Naive thymus-derived CD8-positive, alpha-beta T cell (primary cell): Measurements from ENCODE around the gene GLI3. TPM values are rescaled to one million over a fixed set of nuclear protein-coding genes. Genes with fewer than 3 reads are reported as not detected.

Experiments
- ATAC-seq, 2 donors: fragments of 150-1000 bp; cut with Tn5 transposase in 1 of 2; sonication (Bioruptor Pico), chemical (Tn5 transposase) in 1 of 2; 1 replicate in 1 of 2; 2 replicates in 1 of 2; pipeline ENCODE4 v1.10.0; 2021; ENCODE audit warnings: mild to moderate bottlenecking in 2 of 2, moderate library complexity in 2 of 2
- POLR2A ChIA-PET: fragments of 350-600 bp; sonication (Branson Sonifier 250); formaldehyde crosslinking; loops from one replicate; lab custom pipeline; 2021; ENCODE audit warnings: antibody characterized with exemption; lab: Charles Lee
- DNase-seq, 10 donors: peaks; one replicate each; pipeline versions ENCODE4 v3.0.0 to v3.0.0-alpha.2; 2020 to 2022
- H3K27ac Mint-ChIP-seq, 10 donors: one replicate each; pipeline ENCODE4 v1.8.0; 2020 to 2022; ENCODE audit warnings: mild to moderate bottlenecking in 10 of 10, mixed read lengths in 10 of 10, moderate library complexity in 4 of 10, inconsistent platforms in 1 of 10
- H3K27me3 Mint-ChIP-seq, 5 donors: one replicate each; pipeline ENCODE4 v1.8.0; 2021 to 2022; ENCODE audit warnings: mixed read lengths in 5 of 5
- H3K36me3 Mint-ChIP-seq, 3 donors: one replicate each; pipeline ENCODE4 v1.8.0; 2020 to 2022; ENCODE audit warnings: mixed read lengths in 3 of 3, mild to moderate bottlenecking in 2 of 3, inconsistent platforms in 1 of 3
- H3K4me1 Mint-ChIP-seq, 4 donors: one replicate each; pipeline ENCODE4 v1.8.0; 2021 to 2022; ENCODE audit warnings: mixed read lengths in 4 of 4
- H3K4me3 Mint-ChIP-seq, 10 donors: one replicate each; pipeline ENCODE4 v1.8.0; 2020 to 2022; ENCODE audit warnings: mild to moderate bottlenecking in 10 of 10, mixed read lengths in 10 of 10, moderate library complexity in 6 of 10, inconsistent platforms in 1 of 10
- H3K9me3 Mint-ChIP-seq, 9 donors: one replicate each; pipeline ENCODE4 v1.8.0; 2020 to 2022; ENCODE audit warnings: mixed read lengths in 9 of 9, mild to moderate bottlenecking in 3 of 9, inconsistent platforms in 1 of 9, moderate library complexity in 1 of 9
- polyA plus RNA-seq, 3 donors: library from polyadenylated mRNA; unstranded; fragments of 300-500 nt; fragmentation: Illumina TruSeq; gene quantifications; one replicate each; pipeline ENCODE4 v1.2.3, GENCODE V29; 2021
- total RNA-seq, 8 experiments: library from RNA in 2 of 8; stranded (reverse) in 2 of 8; gene quantifications; one replicate each; pipeline ENCODE4 v1.2.3 and lab custom pipeline; 2021 to 2026

The GLI3 gene
- total and polyA plus RNA-seq, 5 experiments from 2014 or later: not detected

DNA sequence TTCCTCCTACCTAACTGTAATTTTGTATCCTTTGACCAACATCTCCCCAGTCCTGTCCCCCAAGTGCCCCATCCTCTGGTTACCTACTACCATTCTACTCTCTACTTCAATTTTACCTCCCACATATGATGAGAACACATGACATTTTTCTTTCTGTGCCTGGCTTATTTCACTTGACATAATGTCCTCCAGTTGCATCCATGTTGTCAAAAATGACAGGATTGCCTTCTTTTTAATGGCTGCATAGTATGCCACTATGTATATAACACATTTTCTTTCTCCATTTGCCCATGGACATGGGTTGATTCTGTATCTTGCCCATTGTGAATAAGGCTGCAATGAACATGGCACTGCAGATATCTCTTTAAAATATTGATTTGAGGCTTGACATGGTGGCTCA lies 33.7 kb downstream of the GLI3 start:
- H3K27me3 Mint-ChIP-seq: peaks cover 0 to 7% (median 3%) of the 10 kb centered on the region in 5 donors
- no peak for DNase-seq
- no peak overlapping the region for H3K27ac Mint-ChIP-seq

DNA sequence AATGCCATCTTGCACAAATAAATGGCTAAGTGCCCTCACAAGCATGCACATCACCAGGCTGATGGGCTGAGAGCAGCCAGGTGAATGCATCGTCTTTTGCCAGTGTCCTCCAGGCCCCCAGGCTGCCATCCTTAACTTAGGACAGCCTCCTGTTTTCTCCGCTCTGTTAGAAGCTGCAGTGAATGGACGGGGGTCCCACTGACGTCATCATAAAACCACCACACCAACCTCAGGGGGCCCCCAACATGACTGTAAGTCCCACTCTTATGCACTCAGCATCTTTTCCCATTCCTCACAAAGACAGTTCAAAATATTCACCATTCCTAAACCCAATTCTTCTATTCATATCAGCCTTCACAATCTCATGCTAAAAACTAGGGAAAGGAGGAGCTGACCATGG lies 34.4 kb downstream of the GLI3 start:
- H3K9me3 Mint-ChIP-seq: peaks cover 0 to 18% (median 0%) of the 10 kb centered on the region in 9 donors
- DNase-seq (no peak), ATAC-seq (no peak)
- POLR2A ChIA-PET: no interaction called here
- H3K36me3 Mint-ChIP-seq: peaks cover 0 to 2% (median 0%) of the 10 kb centered on the region in 3 donors
- peaks cover 0 to 7% (median 3%) of the 10 kb centered on the region in 5 donors for H3K27me3 Mint-ChIP-seq
- H3K4me1 Mint-ChIP-seq: peaks cover 0 to 9% (median 0%) of the 10 kb centered on the region in 4 donors
- no peak overlapping the region for H3K4me3 Mint-ChIP-seq
- H3K27ac Mint-ChIP-seq: no peak overlapping the region

More for the DNA sequence above, 33.7 kb downstream of the GLI3 start:
- POLR2A ChIA-PET: no interaction called here
- ATAC-seq: no peak
- Mint-ChIP-seq H3K4me3 (no peak overlapping the region), H3K9me3 (peaks cover 0 to 18% (median 0%) of the 10 kb centered on the region in 9 donors), H3K36me3 (peaks cover 0 to 2% (median 0%) of the 10 kb centered on the region in 3 donors), H3K4me1 (peaks cover 0 to 6% (median 0%) of the 10 kb centered on the region in 4 donors)

DNA sequence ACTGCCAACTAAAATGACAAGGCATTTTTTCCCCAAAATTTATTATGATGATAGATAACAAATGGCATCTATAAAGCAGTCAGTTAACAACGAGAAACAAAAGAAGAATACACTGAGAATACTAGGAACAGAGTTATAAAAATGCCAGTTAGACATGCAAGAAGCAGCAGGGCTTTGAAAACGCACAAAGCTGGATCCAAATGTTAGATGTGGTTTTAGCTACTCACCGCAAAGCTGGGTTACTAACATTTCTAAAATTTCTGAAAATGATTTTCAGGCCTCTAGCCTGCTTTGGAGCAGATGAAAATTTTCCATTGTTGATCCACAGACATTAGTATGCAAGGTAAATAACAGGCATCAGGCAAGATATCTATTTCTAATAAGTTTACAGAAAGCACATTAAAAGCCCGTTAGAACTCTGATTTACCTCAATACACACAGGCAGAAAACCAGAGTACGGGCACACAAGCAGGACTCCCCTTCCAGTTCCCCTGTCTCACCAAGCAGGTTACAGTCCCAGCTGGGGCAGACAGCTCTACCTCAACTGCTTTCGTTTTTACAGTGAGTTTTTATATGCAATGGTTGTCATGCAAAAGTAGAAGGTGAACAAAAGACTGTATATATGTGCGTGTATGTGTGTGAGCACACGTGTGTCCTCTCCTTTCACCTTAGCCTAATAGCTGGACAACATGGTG lies 37.9 kb downstream of the GLI3 start:
- ATAC-seq: no peak
- Mint-ChIP-seq H3K4me3 (no peak overlapping the region), H3K4me1 (peaks cover 0 to 9% (median under 1%) of the 10 kb centered on the region in 4 donors), H3K27me3 (peaks cover 0 to 4% (median 2%) of the 10 kb centered on the region in 5 donors), H3K27ac (no peak overlapping the region), H3K36me3 (peaks cover 0 to 2% (median 0%) of the 10 kb centered on the region in 3 donors), H3K9me3 (peaks cover 0 to 13% (median 0%) of the 10 kb centered on the region in 9 donors)
- DNase-seq: no peak
- POLR2A ChIA-PET: no interaction called here

DNA sequence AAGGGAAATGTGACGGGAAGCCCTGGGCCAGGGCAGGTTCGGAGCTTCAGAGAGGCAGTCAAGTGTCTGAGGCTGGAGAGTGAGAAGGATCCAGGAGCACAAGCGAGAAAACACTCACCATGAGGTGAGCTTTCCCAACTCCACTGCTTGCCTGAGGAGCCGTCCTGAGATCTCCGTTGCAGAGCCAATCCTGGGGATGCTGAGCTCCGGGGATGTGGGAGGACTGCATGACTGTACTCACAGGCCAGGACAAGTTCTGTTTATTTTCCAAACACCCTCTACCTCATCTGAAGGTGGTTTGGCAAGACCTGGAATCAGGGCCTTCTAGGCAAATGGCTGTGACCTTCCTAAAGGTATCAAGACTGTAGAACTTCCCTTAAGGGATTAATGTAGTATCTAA lies 38.7 kb downstream of the GLI3 start:
- Mint-ChIP-seq H3K4me3 (no peak overlapping the region), H3K36me3 (no peaks in the 10 kb centered on the region), H3K9me3 (peaks cover 0 to 4% (median 0%) of the 10 kb centered on the region in 9 donors), H3K27me3 (peaks cover 0 to 3% (median 0%) of the 10 kb centered on the region in 5 donors), H3K4me1 (peaks cover 3 to 12% (median 7%) of the 10 kb centered on the region in 4 donors), H3K27ac (no peak overlapping the region)
- no peak for ATAC-seq
- POLR2A ChIA-PET: no interaction called here
- DNase-seq: no peak

DNA sequence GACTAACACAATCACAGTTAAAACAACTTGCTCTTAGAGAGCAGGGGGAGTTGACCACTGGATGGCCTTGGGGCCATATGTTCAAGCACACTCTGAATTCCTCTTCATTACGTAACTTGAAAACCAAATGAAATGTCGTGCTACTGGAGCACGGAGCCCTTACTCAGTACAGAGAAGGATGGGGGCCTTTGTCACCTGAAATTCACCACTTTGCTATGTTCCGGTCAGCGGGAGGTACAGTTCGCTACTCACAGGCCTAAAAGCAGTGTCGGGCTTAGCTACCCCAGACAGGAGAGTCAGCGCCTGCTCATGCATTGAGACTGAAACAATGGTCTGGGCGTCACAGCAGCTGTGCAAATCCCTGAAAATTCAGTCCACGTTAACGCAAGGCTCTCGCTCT lies 39.6 kb downstream of the GLI3 start:
- DNase-seq (no peak), ATAC-seq (no peak)
- Mint-ChIP-seq H3K4me3 (no peak overlapping the region), H3K9me3 (no peaks in the 10 kb centered on the region), H3K27me3 (peaks cover 0 to 3% (median 0%) of the 10 kb centered on the region in 5 donors), H3K4me1 (peaks cover 3 to 17% (median 7%) of the 10 kb centered on the region in 4 donors), H3K36me3 (no peaks in the 10 kb centered on the region), H3K27ac (peak overlapping the region in 1 of 10 donors; percentile 77)
- POLR2A ChIA-PET: no interaction called here

DNA sequence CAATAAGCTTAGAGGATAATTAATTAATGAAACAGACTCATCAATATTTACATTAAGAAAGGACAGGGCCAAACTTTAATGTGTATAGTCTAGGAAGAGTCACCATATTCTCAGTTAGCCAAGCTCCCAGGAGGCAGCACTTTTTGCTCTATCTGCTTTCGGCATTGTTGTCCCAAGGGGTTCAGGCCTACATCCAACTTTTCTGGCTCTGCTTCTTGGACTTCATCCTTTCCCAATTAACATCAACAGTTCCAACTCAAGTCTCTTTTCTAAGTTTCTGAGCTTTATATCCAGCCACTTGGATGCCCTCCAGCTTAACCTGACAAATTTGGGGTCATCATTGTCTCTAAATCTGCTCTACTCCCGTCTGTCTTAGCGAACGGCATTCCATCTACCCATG lies 42.8 kb downstream of the GLI3 start:
- ATAC-seq: no peak
- DNase-seq: no peak
- peak overlapping the region in 1 of 10 donors; percentile 32 for H3K27ac Mint-ChIP-seq
- no peaks in the 10 kb centered on the region for H3K27me3 Mint-ChIP-seq
- peak overlapping the region in 2 of 10 donors; percentile 25 to 26 for H3K4me3 Mint-ChIP-seq
- H3K36me3 Mint-ChIP-seq: no peaks in the 10 kb centered on the region
- no peaks in the 10 kb centered on the region for H3K9me3 Mint-ChIP-seq
- H3K4me1 Mint-ChIP-seq: peaks cover 5 to 19% (median 7%) of the 10 kb centered on the region in 4 donors
- POLR2A ChIA-PET: no interaction called here

DNA sequence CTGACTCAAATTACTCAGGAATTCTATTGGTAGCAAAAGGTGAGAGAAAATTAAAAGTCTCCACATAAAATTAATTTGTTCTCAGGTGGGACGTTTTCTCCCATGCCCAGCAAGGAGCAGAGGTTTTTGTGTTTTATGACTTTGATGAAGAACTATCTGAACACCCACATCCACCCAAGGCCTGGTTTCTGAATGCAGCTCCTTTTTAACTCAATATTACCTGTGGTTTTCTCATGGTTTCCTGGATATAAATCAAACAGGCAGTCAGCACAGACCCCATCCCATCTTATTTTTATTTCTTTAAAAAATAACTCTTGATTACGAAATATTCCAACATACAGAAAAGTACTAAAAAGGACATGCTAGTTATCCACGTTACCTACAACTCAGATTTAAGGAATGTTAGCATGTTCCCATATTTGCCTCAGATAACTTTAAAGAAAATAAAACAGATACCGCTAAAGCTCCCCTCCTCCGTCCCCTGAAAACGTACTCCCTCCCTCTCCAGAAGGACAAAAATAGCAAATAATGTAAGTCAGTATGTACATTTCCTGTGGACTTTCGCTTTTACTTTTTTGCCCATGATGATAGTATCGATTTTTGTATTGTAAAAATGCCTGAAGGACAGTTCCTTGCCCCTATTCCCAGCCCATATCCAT lies 43.4 kb downstream of the GLI3 start:
- no peaks in the 10 kb centered on the region for H3K27me3 Mint-ChIP-seq
- DNase-seq: no peak
- H3K27ac Mint-ChIP-seq: peak overlapping the region in 1 of 10 donors; percentile 32
- no peaks in the 10 kb centered on the region for H3K36me3 Mint-ChIP-seq
- peaks cover 5 to 19% (median 7%) of the 10 kb centered on the region in 4 donors for H3K4me1 Mint-ChIP-seq
- H3K4me3 Mint-ChIP-seq: peak overlapping the region in 2 of 10 donors; percentile 20 to 26
- peak in 1 of 2 donors; percentile 20 for ATAC-seq
- H3K9me3 Mint-ChIP-seq: no peaks in the 10 kb centered on the region
- POLR2A ChIA-PET: no interaction called here

DNA sequence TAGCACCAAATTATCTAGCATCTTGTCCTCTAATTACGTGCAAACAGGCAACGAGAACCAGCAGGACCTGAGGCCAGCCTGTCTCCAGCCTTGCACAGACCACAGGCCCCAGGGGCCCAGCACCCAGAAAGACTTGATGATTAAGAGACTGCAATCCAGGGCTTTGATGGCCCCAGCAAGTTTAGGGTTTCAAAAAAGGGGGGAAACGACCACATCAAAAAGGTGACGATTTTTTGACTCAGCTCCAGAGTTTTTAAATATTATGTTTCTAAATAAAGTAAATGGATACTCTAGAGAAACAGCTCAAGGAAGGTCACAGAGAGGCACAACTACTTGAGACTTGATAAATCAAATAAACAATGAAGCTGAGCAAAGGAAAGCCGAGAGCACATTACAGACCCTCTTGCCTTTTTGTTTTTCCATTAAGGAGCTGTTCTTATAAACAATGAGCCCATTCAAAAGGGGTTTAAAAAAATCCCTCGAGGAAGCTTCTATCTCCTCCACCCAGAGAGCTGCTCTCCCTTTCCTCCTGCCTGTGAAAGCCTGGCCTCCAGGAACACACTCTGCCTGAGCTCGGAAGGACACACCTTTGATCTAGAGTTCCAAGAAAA lies 44.1 kb downstream of the GLI3 start:
- no peaks in the 10 kb centered on the region for H3K9me3 Mint-ChIP-seq
- no peaks in the 10 kb centered on the region for H3K27me3 Mint-ChIP-seq
- H3K36me3 Mint-ChIP-seq: no peaks in the 10 kb centered on the region
- peaks cover 5 to 13% (median 7%) of the 10 kb centered on the region in 4 donors for H3K4me1 Mint-ChIP-seq
- ATAC-seq (no peak), DNase-seq (no peak)
- H3K27ac Mint-ChIP-seq: no peak overlapping the region
- no peak overlapping the region for H3K4me3 Mint-ChIP-seq
- POLR2A ChIA-PET: no interaction called here

DNA sequence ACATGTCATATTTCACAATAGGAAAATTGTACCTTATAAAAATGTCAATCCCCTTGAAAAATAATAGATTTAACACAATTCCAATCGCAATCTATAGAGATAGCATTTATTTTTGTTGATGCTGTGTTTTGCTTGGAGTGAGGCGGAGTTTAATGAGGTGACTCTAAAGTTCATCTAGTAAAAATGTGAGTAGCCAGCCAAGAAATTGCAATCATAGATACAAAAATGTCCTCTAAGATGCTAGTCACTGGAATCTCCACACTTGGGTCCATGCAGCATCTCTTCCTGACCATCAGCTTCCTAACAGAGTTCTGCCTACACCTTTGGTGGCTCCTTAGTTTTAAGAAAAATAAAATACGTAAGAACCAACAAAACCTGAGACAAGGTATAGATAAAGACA lies 44.9 kb downstream of the GLI3 start:
- DNase-seq (no peak), ATAC-seq (no peak)
- POLR2A ChIA-PET: no interaction called here
- Mint-ChIP-seq H3K4me3 (no peak overlapping the region), H3K27ac (no peak overlapping the region), H3K36me3 (no peaks in the 10 kb centered on the region), H3K4me1 (peaks cover 5 to 13% (median 7%) of the 10 kb centered on the region in 4 donors), H3K9me3 (no peaks in the 10 kb centered on the region), H3K27me3 (peaks cover 0 to 2% (median 0%) of the 10 kb centered on the region in 5 donors)

DNA sequence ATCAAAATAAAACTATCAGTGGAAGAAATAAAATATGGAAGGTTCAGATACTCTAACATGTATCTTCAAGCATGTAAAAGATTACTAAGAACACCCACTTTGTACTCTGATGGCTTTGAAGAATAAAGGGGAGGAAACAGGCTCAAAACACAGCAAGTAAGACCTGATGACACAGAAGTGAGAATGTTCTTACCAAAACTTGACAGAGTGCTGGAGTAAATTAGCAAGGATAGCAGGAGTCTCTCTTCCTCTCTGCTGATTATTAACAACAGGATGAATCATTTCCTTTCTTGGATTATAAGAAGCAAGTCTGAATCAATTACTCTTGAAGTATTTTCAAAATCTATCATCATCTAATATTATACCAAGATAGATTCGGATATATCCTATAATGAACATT lies 47.5 kb downstream of the GLI3 start:
- peaks cover 0 to 2% (median 0%) of the 10 kb centered on the region in 5 donors for H3K27me3 Mint-ChIP-seq
- no peak for ATAC-seq

DNA sequence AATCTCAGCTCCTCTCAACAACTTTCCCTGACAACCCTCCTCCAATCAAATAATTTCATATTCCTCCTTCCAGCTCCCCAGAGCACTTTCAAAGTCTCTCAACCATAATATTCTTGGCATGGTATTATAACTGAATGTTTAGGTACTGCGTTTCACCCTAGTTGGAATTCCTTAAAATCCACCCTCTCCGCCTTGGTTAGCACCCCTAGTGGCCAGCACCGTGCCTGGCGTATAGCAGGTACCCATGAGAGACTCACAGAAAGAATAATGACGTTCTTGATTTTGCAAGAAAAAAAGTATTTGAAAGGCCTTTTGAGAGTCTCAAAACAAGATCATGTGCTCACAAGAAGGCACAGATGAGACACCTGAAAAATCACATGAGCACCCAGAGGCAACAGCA lies 50.9 kb downstream of the GLI3 start:
- Mint-ChIP-seq H3K27me3 (peaks cover 0 to 8% (median 2%) of the 10 kb centered on the region in 5 donors), H3K4me1 (no peaks in the 10 kb centered on the region), H3K9me3 (peaks cover 0 to 2% (median 0%) of the 10 kb centered on the region in 9 donors), H3K27ac (no peak overlapping the region), H3K36me3 (no peaks in the 10 kb centered on the region), H3K4me3 (no peak overlapping the region)
- DNase-seq: no peak
- POLR2A ChIA-PET: no interaction called here
- no peak for ATAC-seq

More for the DNA sequence above, 47.5 kb downstream of the GLI3 start:
- Mint-ChIP-seq H3K4me1 (peaks cover 5 to 13% (median 7%) of the 10 kb centered on the region in 4 donors), H3K36me3 (no peaks in the 10 kb centered on the region), H3K4me3 (no peak overlapping the region), H3K9me3 (peaks cover 0 to 2% (median 0%) of the 10 kb centered on the region in 9 donors), H3K27ac (no peak overlapping the region)
- DNase-seq: no peak
- POLR2A ChIA-PET: no interaction called here

DNA sequence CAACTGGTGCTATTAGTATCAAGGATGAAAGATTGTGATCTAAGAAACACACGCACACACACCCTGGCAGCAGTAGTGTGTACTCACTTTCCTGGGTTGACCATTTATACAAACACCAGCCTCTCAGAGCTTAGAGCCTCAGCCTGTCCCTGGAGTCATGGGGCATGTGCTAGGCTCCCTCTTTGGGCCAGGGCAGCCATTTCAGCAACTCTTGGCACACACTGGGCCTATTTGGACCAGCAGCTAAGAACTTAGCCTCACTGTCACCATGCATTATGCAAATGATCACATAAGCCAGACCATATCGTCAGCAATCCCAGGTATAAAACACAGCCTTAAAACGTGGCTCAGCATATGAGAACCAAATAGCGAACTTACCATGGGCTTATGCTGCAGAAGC lies 51.3 kb downstream of the GLI3 start:
- POLR2A ChIA-PET: no interaction called here
- H3K27ac Mint-ChIP-seq: no peak overlapping the region

DNA sequence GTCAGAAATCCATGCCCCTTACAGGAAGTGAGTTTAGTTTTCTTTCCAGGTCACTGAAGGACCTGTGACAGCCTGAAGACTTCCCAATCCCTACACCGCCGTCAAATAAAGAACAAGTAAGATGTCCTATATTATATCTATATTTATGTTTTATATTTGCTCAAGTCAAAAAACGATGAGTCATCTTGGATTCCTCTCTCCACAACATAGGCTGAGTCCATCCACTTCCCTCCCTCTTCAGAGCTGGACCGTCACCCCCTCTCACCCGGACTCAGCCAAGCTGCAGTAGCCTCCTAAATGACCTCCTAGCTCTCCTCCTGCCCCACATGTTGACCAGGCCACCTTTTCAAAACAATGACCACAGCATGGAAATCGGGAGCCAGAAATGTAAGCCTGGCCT lies 53.5 kb downstream of the GLI3 start:
- H3K4me3 Mint-ChIP-seq: no peak overlapping the region
- H3K36me3 Mint-ChIP-seq: no peaks in the 10 kb centered on the region
- peaks cover 0 to 13% (median 2%) of the 10 kb centered on the region in 5 donors for H3K27me3 Mint-ChIP-seq
- POLR2A ChIA-PET: no interaction called here
- no peak overlapping the region for H3K27ac Mint-ChIP-seq
- H3K9me3 Mint-ChIP-seq: peaks cover 0 to 5% (median 0%) of the 10 kb centered on the region in 9 donors
- DNase-seq: no peak
- no peaks in the 10 kb centered on the region for H3K4me1 Mint-ChIP-seq
- ATAC-seq: no peak

More for the DNA sequence above, 51.3 kb downstream of the GLI3 start:
- DNase-seq (no peak), ATAC-seq (no peak)
- peaks cover 0 to 2% (median 0%) of the 10 kb centered on the region in 9 donors for H3K9me3 Mint-ChIP-seq
- peaks cover 0 to 8% (median 2%) of the 10 kb centered on the region in 5 donors for H3K27me3 Mint-ChIP-seq
- H3K36me3 Mint-ChIP-seq: no peaks in the 10 kb centered on the region
- no peak overlapping the region for H3K4me3 Mint-ChIP-seq
- H3K4me1 Mint-ChIP-seq: no peaks in the 10 kb centered on the region
